ENCODE data around the gene TOX3. TPM values are rescaled to one million over a fixed set of nuclear protein-coding genes. Genes with fewer than 3 reads are reported as not detected.

TOX3 gene
- total RNA-seq, 3 donors from 2014 or later (not counting 1 experiment from before 2014, with no cell fraction given) = not detected

- Histone ChIP-seq H3K36me3 (ENCODE audit: control insufficient read depth, insufficient read depth, low read length) (no peaks in the 10 kb centered on the region), H3K4me3 (ENCODE audit: low read length) (no peak overlapping the region), H3K4me1 (ENCODE audit: control insufficient read depth, insufficient read depth, low read length) (no peaks in the 10 kb centered on the region), H3K27ac (ENCODE audit: low read length) (no peak overlapping the region), H3K27me3 (ENCODE audit: control insufficient read depth, insufficient read depth, low read length) (no peaks in the 10 kb centered on the region), H3K9me3 (ENCODE audit: control insufficient read depth, insufficient read depth, low read length) (no peaks in the 10 kb centered on the region)
- intact Hi-C loops (cut with micrococcal nuclease) = no loop called here
- Mint-ChIP-seq H3K27ac (no peak overlapping the region), H3K4me3 (no peak overlapping the region), H3K27me3 (ENCODE audit: low read depth in 2 of 2) (no peaks in the 10 kb centered on the region), H3K9me3 (peaks cover 11% of the 10 kb centered on the region in 2 donors), H3K36me3 (no peaks in the 10 kb centered on the region), H3K4me1 (no peaks in the 10 kb centered on the region)
- no peak for ATAC-seq
- DNase-seq = no peak
- WGBS (ENCODE audit: insufficient coverage) = 62% methylated on average over 3 of the region's 4 CpGs
- TF ChIP-seq CTCF (IDR thresholded peaks at IDR 0.05) = no peak
These were observed 31.8 kb downstream of the TOX3 start for GRCh38 chr16:52515068-52515671.

DNA sequence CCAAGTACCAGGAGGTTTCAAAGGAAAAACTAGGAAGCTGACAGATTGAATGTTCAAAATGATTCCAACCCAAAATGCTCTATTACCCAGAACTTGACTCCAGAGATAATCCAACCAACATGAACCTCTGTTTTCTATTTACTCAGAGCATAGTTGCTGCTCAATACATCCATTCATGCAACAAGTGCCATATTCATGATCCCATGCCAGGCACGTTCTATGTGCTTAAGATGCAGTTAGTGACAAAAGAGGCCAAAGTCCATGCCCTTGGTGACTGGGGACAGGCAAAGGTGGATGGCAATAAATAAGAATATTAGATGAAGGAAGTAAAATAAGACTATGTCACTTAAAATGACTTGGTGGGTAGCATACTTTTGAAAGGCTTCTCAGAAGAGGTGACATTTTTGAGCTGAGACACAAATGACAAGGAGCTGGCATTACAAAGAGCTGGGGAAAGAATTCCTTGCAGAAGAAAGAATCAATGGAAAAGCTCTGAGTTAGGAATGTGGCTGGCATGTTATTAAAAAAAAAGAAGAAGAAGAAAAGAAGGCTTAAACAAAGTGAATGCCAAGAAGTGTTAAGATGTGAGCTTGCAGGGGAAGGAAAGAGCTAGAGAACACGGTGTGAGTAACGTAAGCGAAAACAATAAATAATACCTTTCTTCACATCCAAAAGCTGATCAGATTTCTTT lies 34.5 kb downstream of the TOX3 start:
- Histone ChIP-seq H3K36me3 (ENCODE audit: control insufficient read depth, insufficient read depth, low read length) (no peaks in the 10 kb centered on the region), H3K4me3 (ENCODE audit: low read length) (no peak overlapping the region), H3K9me3 (ENCODE audit: control insufficient read depth, insufficient read depth, low read length) (no peaks in the 10 kb centered on the region), H3K27ac (ENCODE audit: low read length) (no peak overlapping the region), H3K4me1 (ENCODE audit: control insufficient read depth, insufficient read depth, low read length) (no peaks in the 10 kb centered on the region), H3K27me3 (ENCODE audit: control insufficient read depth, insufficient read depth, low read length) (no peaks in the 10 kb centered on the region)
- WGBS (ENCODE audit: insufficient coverage) = 72% methylated on average over 2 of the region's 4 CpGs
- DNase-seq (no peak), ATAC-seq (no peak)
- Mint-ChIP-seq H3K27me3 (ENCODE audit: low read depth in 2 of 2) (no peaks in the 10 kb centered on the region), H3K9me3 (peaks cover 11 to 14% of the 10 kb centered on the region in 2 donors), H3K27ac (no peak overlapping the region), H3K36me3 (no peaks in the 10 kb centered on the region), H3K4me3 (no peak overlapping the region), H3K4me1 (no peaks in the 10 kb centered on the region)
- intact Hi-C loops (cut with micrococcal nuclease) = no loop called here
- TF ChIP-seq CTCF (IDR thresholded peaks at IDR 0.05) = no peak

DNA sequence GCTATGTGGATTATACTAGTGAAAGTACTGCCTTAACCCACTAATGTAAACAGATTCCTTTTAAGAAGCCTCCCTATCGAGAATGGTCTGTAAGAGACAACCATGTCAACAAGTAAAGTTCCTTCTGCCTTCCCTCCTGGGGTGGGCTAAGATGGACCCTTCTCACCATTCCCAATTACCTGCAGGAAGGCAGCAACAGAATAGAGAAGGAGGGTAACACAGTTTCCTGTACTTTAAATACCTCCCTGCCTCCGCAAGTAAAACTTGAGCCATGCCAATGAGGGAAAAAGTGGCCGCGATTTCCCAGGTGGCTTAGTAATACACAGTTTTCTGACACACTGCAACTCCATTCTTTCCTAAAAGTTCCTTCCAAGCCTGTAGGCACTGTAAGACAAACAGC lies 45.2 kb downstream of the TOX3 start:
- no peak for DNase-seq
- H3K36me3 ChIP-seq (ENCODE audit: control insufficient read depth, insufficient read depth, low read length) = no peaks in the 10 kb centered on the region
- H3K9me3 ChIP-seq (ENCODE audit: control insufficient read depth, insufficient read depth, low read length) = peaks cover 3% of the 10 kb centered on the region
- peaks cover 5 to 8% of the 10 kb centered on the region in 2 donors for H3K9me3 Mint-ChIP-seq
- WGBS (ENCODE audit: insufficient coverage) = 82% methylated on average over 4 of the region's 4 CpGs
- intact Hi-C loops (cut with micrococcal nuclease) = no loop called here
- H3K4me3 ChIP-seq (ENCODE audit: low read length) = no peak overlapping the region
- no peak for ATAC-seq
- no peak for TF ChIP-seq CTCF (IDR thresholded peaks at IDR 0.05)
- no peaks in the 10 kb centered on the region for H3K27me3 Mint-ChIP-seq (ENCODE audit: low read depth in 2 of 2)
- H3K27me3 ChIP-seq (ENCODE audit: control insufficient read depth, insufficient read depth, low read length) = no peaks in the 10 kb centered on the region
- no peak overlapping the region for H3K4me3 Mint-ChIP-seq
- H3K36me3 Mint-ChIP-seq = no peaks in the 10 kb centered on the region
- H3K27ac ChIP-seq (ENCODE audit: low read length) = no peak overlapping the region
- no peaks in the 10 kb centered on the region for H3K4me1 ChIP-seq (ENCODE audit: control insufficient read depth, insufficient read depth, low read length)
- no peak overlapping the region for H3K27ac Mint-ChIP-seq
- H3K4me1 Mint-ChIP-seq = no peaks in the 10 kb centered on the region

DNA sequence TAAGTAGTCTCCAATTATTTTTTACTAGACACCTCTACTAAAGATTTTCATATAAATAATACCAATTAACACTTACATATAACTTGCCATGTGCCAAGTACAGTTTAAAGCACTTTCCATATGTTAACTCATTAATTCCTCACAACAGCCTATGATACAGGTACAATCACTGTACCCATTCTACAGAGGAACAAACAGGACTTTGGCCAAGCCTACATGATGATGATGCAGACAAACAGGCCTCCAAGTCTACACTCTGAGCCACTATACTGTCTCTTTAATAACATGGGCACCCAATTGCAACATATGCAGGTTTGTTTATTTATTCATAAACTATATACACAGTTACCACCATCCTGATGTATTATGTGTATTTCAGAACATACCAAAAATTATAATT lies 46.0 kb downstream of the TOX3 start:
- no peaks in the 10 kb centered on the region for H3K27me3 ChIP-seq (ENCODE audit: control insufficient read depth, insufficient read depth, low read length)
- H3K9me3 ChIP-seq (ENCODE audit: control insufficient read depth, insufficient read depth, low read length) = peaks cover 3% of the 10 kb centered on the region
- no peak for ATAC-seq
- H3K27ac ChIP-seq (ENCODE audit: low read length) = no peak overlapping the region
- intact Hi-C loops (cut with micrococcal nuclease) = no loop called here
- no peaks in the 10 kb centered on the region for H3K4me1 ChIP-seq (ENCODE audit: control insufficient read depth, insufficient read depth, low read length)
- Mint-ChIP-seq H3K27me3 (ENCODE audit: low read depth in 2 of 2) (no peaks in the 10 kb centered on the region), H3K9me3 (peaks cover 3 to 5% of the 10 kb centered on the region in 2 donors), H3K4me1 (no peaks in the 10 kb centered on the region), H3K27ac (no peak overlapping the region), H3K4me3 (no peak overlapping the region), H3K36me3 (no peaks in the 10 kb centered on the region)
- H3K36me3 ChIP-seq (ENCODE audit: control insufficient read depth, insufficient read depth, low read length) = no peaks in the 10 kb centered on the region
- DNase-seq = no peak
- no peak for TF ChIP-seq CTCF (IDR thresholded peaks at IDR 0.05)
- H3K4me3 ChIP-seq (ENCODE audit: low read length) = no peak overlapping the region

Data from natural killer cell (primary cell).